B cell (primary cell): ENCODE results near the gene ZIC5.

ENCODE experiments used
- CTCF ChIP-seq: fragments of 200-600 bp; IDR thresholded peaks from one replicate; pipeline ENCODE4 v1.8.0; 2022; ENCODE audit warnings: antibody characterized with exemption, mild to moderate bottlenecking
- EZH2 ChIP-seq: IDR thresholded peaks from 2 replicates; pipeline ENCODE4 v1.6.1; 2012; ENCODE audit warnings: borderline replicate concordance, low read depth, mild to moderate bottlenecking, moderate library complexity, low read length; ENCODE audit not compliant: insufficient read depth, poor library complexity, severe bottlenecking

GRCh38 chr13:99938635-99939034 lies 32.9 kb downstream of the ZIC5 start:
- TF ChIP-seq CTCF: no peak
- TF ChIP-seq EZH2: no peak
